ENCODE results near the gene AKT2.

AKT2 gene

DNA sequence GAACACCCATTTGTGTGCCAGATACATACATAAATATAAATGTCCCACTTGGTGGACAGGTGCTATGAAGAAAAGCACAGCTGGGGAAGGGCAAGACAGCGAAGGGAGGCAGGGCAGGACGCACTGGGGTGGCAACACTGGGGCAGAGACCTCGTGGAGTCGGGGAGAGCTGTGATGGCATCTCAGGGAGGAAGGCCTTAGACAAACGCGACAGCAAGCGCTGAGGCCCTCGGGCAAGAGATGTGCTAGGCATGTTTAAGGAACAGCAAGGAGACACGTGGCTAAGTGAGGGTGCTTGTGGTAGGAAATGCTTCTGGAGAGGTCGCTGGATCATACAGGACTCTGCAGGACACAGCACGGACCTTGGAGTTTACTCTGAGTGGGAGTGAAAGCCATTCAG, 35.4 kb downstream of the AKT2 start:
- DNase-seq = no peak

DNA sequence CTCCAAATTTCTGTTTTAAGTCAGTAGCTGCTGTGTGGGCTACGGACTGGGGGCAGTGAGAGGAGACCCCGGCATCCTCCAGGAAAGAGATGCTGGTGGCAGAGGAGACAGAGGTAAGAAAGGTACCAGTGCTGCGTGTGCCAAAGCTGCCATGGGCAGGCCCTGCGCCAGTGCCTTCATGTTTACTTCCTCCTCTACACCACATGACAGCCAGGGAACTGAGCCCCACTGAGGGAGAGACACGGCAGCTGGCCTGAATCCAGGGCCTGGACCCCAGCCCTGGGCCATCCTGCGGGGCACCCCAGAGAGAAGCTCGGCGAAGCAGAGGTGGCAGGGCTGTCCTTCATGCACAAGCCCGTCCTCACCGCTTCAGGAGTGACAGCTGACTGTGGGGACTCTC, 35.9 kb downstream of the AKT2 start:
- DNase-seq = no peak

DNA sequence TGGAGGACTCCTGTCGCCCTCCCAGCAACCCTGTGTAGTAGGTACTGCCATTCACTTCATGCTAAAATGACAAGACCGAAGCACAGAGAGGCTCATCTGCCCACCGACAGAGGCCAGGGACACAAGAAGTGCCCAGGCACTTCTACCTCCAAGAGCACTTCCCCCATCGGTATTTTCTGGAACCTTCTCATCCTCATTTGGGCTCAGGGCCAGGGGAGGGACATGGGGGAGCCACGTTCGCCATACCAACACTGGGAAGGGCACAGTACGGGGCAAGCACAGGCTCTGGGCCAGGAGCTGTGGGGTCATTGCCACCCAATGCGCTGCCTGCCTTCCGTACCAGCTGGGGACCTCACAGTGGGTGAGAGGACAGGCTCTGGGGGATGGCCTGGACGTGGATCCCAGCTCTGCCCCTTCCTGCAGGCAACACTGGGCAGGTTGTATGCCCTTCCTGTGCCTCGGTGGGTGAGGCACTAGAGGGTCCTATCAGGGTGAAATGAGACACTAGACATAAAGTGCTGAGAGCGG, 37.3 kb downstream of the AKT2 start:
- DNase-seq = no peak

DNA sequence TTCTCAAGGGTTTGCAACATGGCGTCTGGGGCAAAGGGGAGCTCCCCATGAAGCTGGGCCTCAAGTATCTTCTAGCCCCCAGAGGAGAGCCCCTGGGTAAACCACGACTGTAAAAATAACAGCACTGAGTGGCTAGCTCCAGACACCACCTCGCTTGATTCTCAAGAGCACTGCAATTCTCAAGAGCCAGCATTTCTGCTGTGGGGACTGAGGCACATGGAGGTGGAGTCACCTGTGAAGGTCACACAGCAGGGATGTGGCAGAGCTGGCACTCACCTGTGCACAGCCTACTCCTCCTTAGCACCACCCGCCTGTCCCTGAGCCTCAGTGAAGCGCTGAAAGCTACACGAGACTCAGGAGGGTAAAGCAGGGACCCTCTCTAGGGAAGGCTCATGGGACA, 38.0 kb downstream of the AKT2 start:
- DNase-seq = no peak

DNA sequence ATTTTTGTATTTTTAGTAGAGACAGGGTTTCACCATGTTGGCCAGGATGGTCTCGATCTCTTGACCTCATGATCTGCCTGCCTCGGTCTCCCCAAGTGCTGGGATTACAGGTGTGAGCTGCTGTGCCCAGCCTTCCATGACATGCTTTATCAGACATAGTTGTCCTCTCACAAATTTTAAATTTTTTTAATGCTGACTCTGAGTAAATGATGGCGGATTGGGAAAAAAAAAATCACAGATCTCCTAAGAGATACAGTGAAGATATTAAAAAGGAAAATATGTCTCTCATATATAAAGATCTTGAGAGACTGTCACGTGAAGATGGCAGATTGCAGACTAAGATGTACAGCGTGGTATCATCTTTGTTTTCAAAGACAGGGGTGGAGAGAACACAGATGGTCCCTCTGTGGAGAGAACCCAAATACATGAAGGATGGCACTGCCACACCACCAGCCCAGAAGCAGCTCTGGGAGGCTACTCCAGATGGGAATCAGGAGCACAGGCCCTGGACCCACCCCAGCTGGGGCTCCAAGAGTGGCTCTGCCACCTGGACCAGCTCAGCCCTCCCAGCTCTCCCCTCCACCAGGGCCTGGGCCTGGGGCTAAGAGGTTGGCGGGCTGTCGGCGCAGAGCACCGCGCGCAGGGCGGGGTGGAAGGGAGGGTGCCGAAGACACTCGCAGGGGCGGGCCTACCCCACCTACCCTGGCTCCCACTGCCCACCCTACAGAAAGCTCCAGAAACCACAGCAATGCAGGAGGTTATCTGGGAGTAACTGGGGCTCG, 38.7 kb downstream of the AKT2 start:
- no peak for DNase-seq

DNA sequence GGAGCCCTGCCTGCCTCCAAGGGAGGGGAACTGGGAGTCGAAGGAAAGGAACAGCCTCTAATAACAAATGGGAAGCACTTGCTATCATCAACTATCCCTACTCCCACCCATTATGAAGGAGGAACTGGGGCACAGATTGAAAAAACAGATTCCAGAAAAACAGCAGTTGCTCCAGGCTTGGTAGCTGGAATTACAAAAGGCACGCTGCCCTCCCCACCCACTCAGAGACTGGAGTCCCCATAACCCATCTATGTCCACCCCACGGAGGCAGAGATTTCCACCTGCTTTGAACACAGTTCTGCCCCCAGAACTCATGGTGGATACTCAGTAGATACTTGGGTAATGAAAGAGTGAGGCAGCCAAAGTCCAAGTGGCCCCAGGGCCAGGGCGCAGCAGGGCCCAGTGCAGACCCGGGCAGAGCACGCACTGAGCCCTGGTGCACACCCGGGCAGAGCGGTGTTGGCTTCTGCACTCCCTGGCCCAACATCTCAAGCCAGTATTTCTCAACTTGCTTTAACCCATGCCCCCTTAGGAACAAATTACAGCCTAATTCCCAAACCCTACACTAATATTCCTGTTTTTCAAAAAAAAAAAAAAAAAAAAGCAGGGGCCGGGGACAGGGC, 39.5 kb downstream of the AKT2 start:
- no peak for DNase-seq

DNA sequence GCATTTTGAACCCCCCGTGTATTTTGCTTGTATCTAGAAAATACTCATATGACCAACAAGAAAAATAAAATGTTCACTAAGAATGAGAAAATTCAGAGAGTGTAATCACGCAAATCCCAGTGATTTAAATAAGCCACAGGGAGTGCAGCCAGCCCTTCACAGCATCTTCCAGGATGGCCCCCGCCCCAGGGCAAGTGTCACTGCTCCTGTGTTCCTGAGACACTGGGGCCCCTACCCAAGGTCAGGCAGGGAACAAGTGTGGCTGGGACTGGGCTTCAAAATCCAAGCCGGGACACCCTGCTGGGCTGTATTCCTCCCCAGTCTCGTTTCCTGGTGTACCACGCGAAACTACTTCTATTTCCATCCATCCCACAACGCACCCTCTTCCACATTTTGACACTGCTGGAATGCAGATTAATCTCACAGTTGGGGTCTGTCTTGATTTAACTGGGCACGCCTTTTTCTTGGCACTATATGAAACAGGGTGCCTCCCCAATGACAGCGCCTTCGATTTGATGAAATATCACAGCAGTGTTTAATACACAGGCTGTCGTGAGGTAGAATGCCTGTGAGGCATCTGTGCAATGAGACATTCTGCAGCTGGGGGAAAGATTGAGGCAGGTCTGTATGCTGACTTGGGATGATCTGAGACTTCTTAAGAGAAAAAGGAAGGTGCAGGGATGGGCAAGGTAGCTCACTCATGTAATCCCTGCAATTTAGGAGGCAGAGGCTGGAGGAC, 40.4 kb downstream of the AKT2 start:
- DNase-seq = no peak

DNA sequence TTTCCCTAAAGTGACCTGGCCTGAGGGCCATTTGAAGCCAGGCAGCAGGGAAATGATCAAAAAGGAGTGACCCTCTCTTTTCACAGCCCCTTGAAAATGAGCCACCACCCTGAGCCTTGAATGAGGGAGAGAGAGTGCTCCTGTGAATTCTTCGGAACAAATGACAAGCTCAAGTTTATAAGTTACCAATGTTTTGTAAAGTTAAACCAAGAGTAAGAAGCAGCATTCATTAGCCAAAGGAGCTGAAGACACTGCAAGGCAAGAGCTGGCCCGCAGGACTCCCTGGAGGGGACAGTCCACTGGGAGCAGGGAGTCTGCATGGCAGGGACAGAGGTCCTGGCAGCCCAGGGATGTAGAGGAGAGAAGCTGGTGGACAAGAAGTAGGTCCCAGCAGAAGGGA, 42.0 kb downstream of the AKT2 start:
- DNase-seq = no peak

DNA sequence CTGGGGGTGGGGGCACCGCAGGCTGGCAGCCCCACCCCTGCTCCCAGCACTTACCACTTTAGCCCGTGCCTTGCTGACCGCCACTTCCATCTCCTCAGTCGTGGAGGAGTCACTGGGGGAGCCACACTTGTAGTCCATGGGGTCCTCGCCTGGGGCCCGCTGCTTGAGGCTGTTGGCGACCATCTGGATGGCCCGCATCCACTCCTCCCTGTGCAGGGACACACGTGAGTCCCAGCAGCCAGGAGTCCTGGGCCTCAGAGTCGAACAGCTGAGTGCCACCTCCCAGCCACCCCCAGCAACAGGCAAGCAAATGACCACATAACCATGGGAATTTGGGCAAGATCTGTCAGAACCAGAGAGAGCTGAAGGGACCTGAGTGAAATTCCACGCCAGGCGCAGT, 42.7 kb downstream of the AKT2 start:
- no peak for DNase-seq

DNA sequence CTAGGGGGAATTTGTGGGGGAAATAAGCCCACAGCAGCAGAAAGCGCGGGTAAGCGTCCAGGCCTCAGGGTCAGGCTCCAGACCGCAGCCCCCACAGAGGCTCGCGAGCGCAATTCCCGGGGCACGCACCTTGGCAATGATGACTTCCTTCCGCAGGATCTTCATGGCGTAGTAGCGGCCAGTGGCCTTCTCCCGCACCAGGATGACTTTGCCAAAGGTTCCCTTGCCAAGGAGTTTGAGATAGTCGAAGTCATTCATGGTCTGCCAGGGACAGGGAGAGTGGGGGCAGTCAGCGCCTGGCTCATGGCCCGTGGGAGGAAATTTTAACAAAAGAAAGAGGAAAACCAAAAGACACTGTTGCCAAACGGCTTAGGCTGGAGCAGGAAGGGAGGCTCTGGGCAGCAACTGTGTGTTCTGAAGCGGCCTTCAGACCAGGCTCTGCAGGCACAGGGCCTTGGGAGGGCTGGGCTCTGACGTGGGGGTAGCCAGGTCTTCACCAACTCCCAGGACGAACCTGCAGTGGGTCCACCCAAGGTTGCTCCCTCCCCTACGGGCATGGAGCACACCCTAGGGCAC, 43.2 kb downstream of the AKT2 start:
- no peak for DNase-seq

DNA sequence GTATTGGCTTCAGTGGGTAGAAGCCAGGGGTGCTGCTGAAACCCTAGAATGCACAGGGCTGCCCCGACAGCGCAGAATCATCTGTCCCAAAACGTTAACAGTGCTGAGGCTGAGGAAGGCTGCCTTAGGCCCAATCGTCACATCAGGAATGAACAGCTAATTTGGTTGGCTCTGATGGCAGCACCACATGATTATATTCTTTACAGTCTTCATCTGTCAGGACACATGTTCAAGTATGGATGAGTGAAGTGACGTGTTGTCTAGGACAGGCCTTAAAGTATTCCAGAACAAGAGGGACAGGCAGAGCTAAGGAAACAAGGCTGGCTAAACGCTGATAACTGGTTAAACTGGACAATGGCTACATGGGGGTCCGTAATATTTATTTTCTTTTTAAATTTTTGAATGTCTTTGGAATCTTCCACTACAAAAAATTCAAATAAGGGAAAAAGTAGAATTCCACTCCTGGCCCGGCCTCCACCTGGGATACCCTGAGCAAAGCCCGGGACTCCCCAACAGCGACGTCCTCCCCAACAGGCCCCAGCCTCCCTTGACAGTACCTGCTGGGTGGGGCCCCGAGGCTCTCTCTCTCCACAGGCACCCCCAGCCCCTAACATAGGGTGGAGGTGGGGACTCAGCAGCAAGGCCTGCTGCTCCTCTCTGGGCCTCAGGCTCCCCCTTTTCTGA, 43.9 kb downstream of the AKT2 start:
- DNase-seq = no peak

DNA sequence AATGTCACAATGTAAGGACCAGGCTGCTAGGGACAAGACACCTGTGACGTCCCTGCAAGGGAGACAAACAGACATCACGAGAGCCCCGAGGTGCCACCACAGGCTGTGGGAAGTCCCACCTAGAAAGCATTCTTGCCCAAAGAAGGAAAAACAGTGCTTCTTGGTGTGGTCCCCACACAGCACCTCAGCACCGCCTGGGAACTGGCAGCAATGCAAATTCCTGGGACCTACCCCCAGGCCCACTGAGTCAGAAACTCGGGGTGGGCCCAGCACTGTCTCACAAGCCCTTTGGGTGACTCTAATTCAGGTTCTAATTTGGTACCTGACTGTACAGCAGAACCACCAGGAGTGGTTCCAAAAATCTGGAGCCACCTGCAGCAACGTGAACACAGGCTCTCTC, 44.8 kb downstream of the AKT2 start:
- no peak for DNase-seq

DNA sequence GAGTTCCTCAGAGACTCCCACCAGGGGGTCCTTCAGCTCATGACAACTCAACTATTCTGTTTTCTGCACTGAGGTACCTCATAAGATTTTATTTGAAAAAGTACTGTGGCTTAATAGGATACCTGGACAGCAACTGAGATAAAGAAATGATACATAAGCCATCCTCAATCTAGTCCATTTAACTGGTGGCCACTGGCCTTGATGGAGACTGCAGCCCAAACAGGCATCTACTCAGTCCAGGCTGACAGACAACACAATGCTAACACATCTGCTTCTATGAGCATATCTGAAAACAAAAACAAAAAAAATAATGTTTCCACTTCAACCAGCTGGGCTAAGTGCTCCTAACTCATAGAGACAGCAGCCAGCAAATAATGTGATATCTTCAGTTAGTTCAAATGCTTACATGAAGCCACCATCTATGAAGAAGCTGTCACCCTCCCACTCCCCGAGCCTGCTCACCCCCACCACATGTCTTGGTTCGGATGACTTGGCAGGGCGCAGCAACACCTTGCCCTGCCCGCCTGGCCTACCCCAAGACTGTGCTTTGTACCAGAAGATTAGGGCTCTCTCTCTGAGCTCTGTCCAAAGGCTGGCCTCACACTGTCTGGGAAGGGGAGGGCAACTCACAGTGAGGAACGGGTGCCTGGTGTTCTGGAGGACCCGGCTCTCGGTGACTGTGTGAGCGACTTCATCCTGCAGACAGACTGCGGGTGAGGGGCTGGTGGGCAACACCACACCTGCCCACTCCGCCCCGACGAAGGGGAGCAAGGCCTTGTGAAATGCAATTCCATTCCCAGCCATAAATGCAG, 45.5 kb downstream of the AKT2 start:
- DNase-seq = no peak

DNA sequence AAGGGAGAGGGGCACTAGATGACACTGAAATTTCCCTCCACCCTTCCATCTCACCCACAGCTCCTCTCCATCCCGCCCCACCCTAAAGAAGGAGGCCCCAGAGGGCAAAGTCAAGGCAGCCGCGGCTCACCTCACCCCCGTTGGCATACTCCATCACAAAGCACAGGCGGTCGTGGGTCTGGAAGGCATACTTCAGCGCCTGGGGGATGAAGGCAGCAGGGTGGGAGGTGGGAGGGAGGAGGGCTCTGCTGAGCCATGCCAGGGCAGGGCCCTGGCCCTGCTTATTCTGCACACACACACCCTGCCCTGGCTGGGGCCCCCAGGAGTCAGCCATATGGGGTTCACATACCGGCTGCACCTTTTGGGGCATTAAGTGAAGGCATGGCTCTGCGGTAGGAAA, 46.4 kb downstream of the AKT2 start:
- DNase-seq = no peak

DNA sequence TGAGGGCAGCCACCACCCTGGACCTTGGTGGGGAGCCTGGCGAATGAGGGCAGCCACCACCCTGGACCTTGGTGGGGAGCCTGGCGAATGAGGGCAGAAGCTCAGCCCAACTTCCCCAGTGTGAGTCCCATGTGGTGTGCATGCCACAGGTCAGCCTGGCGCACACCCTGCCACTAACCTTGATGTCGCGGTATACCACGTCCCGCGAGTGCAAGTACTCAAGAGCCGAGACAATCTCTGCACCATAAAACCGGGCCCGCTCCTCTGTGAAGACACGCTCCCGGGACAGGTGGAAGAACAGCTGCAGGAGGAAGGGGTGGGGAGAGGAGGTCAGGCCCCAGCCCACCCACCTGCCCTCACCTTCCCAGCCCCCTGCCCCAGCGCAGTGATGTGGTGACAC, 47.4 kb downstream of the AKT2 start:
- no peak for DNase-seq

DNA sequence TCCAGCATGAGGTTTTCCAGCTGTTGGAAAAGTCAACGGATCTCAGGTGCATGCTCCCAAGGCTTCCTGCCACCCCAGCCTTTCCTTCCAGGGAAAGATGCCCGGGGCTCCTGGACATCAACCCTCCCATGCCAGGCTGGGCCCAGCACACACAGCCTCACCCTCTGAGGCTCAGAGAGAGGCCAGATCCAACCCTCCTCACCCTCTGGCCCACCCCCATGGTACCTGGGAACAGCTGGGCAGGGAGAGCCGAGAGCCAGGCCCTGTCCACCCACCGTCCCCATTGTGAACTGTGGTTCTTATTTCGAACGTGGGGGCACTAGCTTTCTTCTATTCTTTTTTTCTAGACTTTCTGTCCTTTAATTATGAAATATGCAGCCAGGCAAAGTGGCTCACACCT, 48.8 kb downstream of the AKT2 start:
- no peak for DNase-seq

DNA sequence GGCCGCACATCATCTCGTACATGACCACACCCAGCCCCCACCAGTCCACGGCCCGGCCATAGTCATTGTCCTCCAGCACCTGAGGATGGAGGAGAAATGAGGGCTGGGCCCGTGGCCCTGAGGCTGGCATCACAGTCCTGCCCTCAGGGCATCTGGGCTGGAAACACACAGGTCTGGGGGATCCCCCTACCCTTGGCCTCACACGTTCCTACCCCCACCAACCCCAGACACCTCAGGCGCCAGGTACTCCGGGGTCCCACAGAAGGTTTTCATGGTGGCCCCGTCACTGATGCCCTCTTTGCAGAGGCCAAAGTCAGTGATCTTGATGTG, 49.2 kb downstream of the AKT2 start:
- no peak for DNase-seq

DNA sequence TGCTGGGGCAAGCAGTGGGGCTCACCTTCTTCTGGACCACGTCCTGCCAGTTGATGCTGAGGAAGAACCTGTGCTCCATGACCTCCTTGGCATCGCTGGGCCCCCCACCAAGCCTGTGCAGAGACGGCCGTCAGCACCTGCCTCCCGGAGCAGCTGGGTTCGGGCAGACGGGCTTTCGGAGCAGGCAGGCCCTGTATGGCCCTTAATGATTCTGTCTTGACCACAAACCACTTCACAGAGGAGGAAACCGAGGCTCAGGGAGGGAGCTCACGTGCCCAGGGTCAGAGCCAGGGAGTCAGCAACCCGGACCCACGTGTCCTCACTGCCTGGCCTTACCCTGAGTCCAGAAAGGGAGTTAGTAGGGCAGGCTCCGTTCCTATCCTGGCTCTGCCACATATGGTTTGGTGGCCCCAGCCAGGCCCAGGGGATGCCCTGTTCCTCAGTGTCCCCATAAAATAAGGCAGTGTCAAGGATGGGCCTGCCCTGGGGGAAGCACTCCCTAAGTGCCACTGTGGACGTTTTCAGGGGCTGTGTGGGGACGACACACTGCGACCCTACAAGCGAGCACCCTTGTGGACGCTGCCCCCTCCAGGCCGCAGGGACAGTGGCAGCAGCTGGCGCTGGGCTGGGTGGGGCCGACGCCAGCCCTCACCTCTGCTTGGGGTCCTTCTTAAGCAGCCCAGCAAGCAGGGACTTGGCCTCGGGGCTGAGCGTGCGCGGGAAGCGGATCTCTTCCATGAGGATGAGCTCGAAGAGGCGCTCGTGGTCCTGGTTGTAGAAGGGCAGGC, 49.7 kb downstream of the AKT2 start:
- no peak for DNase-seq

DNA sequence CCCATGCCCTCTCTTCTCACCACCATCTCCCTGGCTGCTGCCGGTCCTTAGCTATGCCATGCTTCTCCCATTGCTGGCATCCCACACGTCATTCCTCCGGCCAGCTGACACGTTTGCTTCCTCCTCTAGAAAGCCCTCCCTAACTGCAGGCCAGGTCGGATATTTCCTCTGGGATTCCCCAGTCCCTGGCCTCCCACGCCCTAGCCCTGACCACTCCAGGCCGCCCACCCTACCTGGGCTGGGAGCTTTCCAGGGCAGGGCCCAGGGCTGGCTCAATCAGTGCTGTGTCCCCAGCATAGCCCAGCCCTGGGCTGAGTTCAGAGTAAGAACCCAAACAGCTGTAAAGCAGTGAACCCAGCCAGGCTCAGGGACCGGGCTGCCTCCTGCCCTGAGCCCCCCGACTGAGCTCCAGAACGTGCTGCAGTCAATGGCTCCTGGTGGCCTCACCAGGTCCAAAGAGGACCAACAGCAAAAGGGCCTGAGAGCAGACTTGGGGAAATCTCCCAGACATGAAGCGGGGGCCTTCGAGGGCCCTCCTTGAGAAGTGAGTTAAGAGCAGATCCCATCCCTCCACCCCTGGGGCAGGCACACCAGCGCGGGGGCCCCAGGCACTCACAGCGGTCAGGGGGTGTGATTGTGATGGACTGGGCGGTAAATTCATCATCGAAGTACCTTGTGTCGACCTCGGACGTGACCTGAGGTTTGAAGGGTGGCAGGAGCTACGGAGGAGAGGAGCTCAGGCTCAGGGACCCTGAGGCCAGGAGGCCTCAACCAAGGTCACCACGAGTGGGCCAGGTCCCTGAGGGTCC, 50.5 kb downstream of the AKT2 start:
- DNase-seq = no peak

DNA sequence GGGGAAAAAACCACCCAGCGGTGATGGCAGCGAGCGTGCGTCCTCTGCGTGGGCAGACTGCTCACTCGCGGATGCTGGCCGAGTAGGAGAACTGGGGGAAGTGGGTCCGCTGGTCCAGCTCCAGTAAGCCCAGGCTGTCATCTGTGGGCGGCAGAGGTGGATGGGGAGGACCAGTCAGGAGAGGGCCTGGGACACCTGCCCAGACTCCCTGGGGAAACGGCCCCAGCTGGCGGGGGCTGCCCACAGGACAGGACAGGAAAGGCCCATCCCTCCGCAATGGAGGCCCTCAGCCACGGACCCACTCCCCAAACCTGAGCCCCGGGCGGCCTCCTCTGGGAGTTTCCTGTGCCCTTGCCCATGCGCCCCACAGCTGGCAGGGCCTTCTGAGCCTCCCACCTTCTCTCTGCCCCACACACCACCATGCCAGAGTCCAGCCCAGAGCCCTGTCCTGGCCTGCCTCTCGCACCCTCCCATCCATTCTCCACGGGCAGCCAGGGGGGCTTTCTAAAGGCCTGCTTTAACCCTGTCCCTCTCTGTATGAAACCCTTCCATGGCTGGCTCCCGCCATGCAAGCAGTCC, 51.2 kb downstream of the AKT2 start:
- DNase-seq = no peak

All from NCI-H1105 (cell line).